GM12801 (cell line): ENCODE data around the gene SSBP3.

ENCODE experiments used
- CTCF ChIP-seq: IDR thresholded peaks from one replicate; pipeline ENCODE4 v1.5.1; 2011; ENCODE audit warnings: control low read depth; ENCODE audit not compliant: insufficient read length; ENCODE audit errors: extremely low read depth

Gene SSBP3

GRCh38 chr1:54224233-54224632, 182.0 kb downstream of the SSBP3 start:
- no peak for TF ChIP-seq CTCF

- TF ChIP-seq CTCF = no peak
These were observed 182.6 kb downstream of the SSBP3 start for GRCh38 chr1:54223441-54224202.

GRCh38 chr1:54222711-54223110, 183.5 kb downstream of the SSBP3 start:
- TF ChIP-seq CTCF = no peak

DNA sequence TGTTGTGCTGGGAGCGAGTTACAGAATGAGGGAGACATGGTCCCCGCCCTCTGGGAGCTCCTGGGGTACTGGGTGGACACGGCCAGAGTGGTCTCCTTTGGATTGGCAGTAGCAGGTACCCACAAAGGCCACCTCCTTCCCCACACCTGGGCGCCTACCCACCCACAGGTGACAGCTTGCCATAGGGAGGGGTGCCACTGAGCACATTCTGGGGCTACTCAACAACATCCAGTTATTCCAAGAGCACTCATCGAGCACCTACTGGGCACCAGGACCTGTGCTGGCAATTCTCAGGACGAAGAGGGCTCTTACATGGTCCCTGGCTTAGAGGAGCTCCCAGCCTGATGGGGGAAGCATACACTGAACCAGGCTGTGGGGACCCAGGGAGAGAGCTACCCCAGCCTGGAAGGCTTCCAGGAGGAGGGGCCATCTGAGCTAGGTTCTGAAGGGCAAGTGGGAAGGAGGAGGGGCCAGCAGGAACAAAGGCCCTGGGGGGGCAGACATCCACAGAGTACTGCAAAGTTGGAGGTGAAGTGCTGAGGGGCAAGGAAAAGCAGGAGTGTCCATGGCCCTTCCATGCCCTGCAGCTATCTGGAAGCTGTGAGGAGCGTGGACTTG, 184.2 kb downstream of the SSBP3 start:
- TF ChIP-seq CTCF = no peak

DNA sequence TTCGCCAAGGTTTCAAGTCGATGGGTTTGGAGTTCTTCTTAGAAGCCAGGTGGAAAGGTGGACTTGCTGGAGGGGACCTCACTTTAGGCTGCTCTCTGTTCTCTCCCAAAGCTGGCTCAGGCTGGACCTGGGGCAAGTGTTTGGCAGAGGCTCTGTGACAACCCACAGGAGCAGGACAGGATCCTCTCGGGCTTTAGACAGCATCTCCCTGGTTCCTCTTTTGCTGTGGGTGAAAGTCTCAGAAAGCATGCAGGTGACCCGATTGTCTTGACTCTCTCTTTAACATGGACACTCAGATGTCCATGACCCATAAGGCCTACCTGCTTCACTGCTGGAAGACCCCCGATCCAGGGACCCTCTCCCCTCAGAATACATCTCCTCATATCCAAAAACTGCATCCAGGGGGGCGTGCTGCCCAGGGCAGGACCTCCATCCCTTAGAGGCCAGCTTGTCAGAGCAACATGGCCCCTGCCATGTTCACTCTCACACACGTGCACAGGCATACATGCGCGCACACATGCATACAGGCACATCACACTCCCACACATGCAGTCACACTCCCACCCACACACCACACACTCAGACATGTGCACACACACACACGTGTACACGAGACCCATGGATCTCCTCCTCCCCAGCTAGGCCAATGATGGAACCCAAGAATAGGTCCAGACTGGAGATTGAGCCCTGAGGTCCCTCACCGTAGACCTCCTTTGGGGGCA, 184.9 kb downstream of the SSBP3 start:
- TF ChIP-seq CTCF = no peak

GRCh38 chr1:54220004-54220811, 186.0 kb downstream of the SSBP3 start:
- no peak for TF ChIP-seq CTCF

DNA sequence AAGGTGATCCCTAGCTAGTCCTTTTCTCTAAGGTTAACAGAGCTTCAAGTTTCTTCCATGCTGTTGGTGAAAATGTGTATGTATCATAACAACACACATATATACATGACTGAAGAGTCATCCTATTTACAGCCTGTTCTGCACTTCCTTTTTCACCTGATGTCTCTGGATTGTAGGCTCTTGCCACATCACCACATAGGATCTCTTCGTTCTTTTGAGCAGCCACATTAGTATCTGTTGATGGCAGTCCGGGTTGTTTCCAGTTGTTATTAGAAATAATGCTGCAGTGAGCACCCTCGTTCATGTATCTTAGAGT, 186.5 kb downstream of the SSBP3 start:
- TF ChIP-seq CTCF = no peak
